C4-2B (cell line): ENCODE results near the gene NKIRAS2.

Experiments
- H3K27ac ChIP-seq: fragments of 450-650 bp; 2 replicates; pipeline ENCODE4 v1.5.1; 2017
- ZFX ChIP-seq: fragments of 450-650 bp; IDR thresholded peaks from 2 replicates; pipeline ENCODE4 v1.6.1; 2017
- TF ChIP-seq, protein P1 (sequence below): fragments of 450-650 bp; conservative IDR thresholded peaks from 2 replicates; pipeline ENCODE4 v1.5.1; 2017; ENCODE audit warnings: mild to moderate bottlenecking

The NKIRAS2 gene

DNA sequence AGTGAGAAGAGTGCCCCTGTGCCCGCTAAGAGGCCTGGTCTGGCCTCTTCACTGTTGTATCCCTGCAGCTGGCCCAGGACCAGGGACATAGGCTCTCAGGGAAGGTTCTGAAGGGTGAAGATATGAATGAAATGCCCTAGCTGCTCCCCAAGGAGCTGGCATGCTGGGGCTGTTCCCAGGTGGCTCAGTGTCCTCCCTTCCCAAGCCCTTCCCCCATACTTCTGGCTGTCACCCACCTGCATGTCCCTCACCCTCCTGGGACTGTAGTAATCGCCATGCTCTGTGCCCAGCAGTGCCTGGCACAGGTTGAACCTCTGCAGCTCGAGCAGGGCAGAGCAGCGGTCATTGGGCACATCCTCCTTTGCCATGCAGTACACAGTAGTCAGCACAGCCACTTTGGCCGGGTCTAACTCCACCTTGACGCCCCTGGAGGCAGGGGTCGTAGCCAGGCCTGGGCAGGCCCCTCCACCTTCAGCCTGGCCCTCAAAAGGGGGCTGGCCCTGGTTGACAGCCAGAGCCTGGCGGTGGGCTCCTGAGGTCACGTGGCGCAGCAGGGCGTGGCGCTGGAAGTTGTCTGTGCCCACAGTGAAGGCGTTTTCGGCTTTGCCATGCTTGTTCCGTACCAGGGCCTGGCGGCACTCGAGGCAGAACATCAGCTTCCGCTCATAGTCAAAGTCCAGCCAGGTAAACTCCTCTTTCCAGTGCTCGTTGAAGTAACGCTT, 22.9 kb downstream of the NKIRAS2 start:
- no peak overlapping the region for H3K27ac ChIP-seq
- no peak for TF ChIP-seq ZFX
- TF ChIP-seq, protein P1, sequence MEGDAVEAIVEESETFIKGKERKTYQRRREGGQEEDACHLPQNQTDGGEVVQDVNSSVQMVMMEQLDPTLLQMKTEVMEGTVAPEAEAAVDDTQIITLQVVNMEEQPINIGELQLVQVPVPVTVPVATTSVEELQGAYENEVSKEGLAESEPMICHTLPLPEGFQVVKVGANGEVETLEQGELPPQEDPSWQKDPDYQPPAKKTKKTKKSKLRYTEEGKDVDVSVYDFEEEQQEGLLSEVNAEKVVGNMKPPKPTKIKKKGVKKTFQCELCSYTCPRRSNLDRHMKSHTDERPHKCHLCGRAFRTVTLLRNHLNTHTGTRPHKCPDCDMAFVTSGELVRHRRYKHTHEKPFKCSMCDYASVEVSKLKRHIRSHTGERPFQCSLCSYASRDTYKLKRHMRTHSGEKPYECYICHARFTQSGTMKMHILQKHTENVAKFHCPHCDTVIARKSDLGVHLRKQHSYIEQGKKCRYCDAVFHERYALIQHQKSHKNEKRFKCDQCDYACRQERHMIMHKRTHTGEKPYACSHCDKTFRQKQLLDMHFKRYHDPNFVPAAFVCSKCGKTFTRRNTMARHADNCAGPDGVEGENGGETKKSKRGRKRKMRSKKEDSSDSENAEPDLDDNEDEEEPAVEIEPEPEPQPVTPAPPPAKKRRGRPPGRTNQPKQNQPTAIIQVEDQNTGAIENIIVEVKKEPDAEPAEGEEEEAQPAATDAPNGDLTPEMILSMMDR, result no peak

DNA sequence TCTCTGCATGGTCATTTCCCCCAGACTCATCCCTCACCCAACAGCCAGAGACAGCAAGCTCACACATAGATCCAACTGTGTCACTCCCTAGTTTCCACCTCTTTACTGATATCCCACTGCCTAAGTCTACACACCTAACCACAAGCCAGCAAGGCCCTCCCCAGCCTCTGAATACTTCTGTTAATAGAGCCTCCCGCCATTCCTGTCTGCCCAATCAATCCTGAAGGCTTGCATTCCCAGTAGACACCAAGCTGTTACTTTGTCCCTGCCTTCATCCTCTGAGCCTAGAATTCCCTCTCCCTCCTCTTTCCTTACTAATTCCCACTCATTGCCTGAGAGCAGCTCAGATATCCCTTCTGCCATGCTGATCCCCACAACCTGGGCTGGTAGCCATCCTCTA, 25.8 kb downstream of the NKIRAS2 start:
- H3K27ac ChIP-seq, result no peak overlapping the region
- TF ChIP-seq, protein P1, result no peak
- no peak for TF ChIP-seq ZFX

GRCh38 chr17:42047343-42047742, 27.5 kb downstream of the NKIRAS2 start:
- H3K27ac ChIP-seq, result no peak overlapping the region
- TF ChIP-seq ZFX, result no peak
- TF ChIP-seq, protein P1, result no peak

DNA sequence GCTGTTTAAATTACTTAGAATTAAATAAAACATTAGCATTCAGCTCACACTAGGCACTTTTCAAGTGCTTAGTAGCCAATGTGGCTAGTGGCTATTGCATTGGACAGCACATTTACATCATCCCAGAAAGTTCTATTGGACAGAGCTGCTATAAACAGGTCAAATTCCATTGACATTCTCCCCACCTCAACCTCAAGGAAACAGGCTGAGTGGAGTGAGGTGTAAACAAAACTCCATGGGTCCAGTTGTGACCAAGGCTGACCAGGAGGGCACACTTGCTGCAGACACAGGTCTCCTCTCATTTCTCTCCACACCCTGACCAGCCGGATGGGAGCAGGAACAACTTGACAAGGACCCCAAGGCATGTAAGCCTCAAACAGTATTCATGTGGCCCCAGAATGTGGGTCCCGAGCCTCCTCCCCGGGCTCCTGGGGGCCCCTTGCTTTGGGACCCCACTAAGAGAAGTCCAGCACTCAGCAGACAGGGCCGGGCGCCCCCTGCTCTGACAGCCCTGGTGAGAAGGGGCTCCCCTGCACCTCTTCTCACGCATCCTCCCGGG, 30.0 kb downstream of the NKIRAS2 start:
- TF ChIP-seq, protein P1, result no peak
- no peak for TF ChIP-seq ZFX
- peak overlapping the region; percentile 52 for H3K27ac ChIP-seq

DNA sequence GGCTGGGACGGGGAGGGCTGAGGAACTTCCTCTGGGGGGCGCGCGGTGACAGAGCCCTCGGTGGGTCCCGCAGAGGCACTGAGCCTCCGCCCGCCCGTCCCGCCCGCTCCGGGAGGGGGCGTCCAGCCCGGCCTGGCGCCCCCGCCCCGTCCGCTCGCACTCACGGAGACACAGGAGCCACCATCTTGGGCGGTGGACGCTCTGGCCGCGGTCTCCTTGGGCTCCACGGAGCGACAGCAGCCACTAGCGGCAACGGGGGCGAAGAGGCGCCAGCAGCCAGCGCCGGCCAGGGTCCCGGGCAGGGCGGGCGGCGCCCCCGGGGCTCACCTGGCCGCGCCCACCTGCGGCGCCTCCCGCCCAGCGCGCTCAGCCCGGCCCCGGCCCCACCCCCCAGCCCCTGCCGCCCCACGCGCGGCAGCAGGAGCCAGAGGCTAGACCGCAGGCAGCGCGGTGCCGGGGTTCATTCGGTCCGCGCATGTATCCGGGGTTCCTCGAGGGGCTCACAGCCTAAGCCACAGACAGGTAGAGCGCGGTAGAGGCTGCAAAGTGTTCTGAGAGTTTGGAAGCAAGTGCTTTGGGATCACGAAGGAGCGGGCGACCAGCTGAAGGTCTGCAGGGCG, 30.6 kb downstream of the NKIRAS2 start, which contains the start of gene C17orf113:
Gene C17orf113 (minus strand): TSS at position 209 of the 620 bp plus-strand sequence. CDS start 7,225 bp downstream, outside the sequence.
- TF ChIP-seq, protein P1, result no peak; the same call in 1 of the 2 replicates
- TF ChIP-seq ZFX, result no peak
- H3K27ac ChIP-seq, result peak within 1 kb of the TSS; percentile 52

DNA sequence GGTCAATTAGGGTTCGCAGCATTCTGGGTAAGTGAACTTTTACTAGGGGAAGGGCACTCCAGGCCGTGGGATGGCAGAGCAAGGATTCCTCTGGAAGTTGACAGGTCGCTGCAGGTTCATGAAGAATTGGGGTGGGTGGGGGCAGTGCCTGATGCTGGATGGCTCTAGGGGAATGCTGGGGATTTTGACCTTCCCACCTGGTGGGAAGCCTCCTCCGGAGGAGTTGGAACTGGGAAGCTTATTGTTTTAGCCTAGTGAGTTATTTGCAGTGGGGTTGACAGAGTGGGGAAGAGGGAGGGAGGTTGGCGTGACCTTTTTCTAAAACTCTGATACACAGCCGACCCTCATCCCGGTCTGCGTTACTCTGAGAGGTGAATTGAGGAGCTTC, 31.1 kb downstream of the NKIRAS2 start:
- H3K27ac ChIP-seq, result peak overlapping the region; percentile 52
- TF ChIP-seq ZFX, result no peak
- TF ChIP-seq, protein P1, result no peak

DNA sequence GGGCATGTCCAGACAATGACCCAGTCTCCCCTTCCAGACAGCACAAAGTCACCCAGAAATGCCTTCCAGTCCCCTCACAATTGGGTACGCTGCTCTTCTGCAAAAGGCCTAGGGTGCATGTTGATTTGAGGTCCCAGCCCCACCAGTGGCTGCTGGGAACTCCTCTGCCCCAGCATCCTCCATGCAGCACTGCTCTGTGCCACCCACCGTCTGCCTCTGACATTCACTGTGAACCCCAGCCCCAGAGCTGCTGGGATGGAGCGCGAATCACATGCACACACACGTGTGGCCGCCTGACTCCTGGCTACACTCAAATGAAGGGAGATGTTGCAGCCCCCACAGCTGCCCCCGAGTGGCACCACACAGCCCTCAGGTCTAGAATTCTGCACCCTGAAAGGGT, 31.8 kb downstream of the NKIRAS2 start:
- no peak for TF ChIP-seq ZFX
- TF ChIP-seq, protein P1, result no peak
- H3K27ac ChIP-seq, result no peak overlapping the region
